Upper lobe of right lung (tissue), 1 donor: Measurements from ENCODE around the gene ITGA4. TPM values are rescaled to one million over a fixed set of nuclear protein-coding genes. Genes with fewer than 3 reads are reported as not detected.

Experiments
- ATAC-seq: fragments of 200-7000 bp; cut with Tn5 transposase; one replicate; pipeline ENCODE4 v1.9.1; 2020; ENCODE audit warnings: mild to moderate bottlenecking, moderate library complexity
- DNase-seq: peaks from one replicate; pipeline ENCODE4 v3.0.0-alpha.2; 2020
- H3K27ac ChIP-seq: fragments of 200-600 bp; one replicate; pipeline ENCODE4 v1.8.0; 2022
- H3K27me3 ChIP-seq: fragments of 200-600 bp; one replicate; pipeline ENCODE4 v1.8.0; 2022; ENCODE audit warnings: mild to moderate bottlenecking
- H3K36me3 ChIP-seq: fragments of 200-600 bp; one replicate; pipeline ENCODE4 v1.8.0; 2022
- H3K4me1 ChIP-seq: fragments of 200-600 bp; one replicate; pipeline ENCODE4 v1.8.0; 2022
- H3K4me3 ChIP-seq: fragments of 200-600 bp; one replicate; pipeline ENCODE4 v1.8.0; 2022; ENCODE audit warnings: mild to moderate bottlenecking
- H3K9me3 ChIP-seq: fragments of 200-600 bp; one replicate; pipeline ENCODE4 v1.8.0; 2022
- CTCF ChIP-seq: fragments of 200-600 bp; IDR thresholded peaks from one replicate; pipeline ENCODE4 v1.8.0; 2022; ENCODE audit warnings: antibody characterized with exemption
- intact Hi-C: fragments of 100-400 bp; cut with DNase I; formaldehyde crosslinking; loops from one replicate; pipeline ENCODE4 v1.11.0; 2022
- total RNA-seq: library from RNA; stranded (reverse); fragmentation: NEBNext Ultra II Directional; extraction: Animal tissue kit (Norgen Biotek cat#: 25700); gene quantifications from one replicate; pipeline ENCODE4 v1.2.1, GENCODE V29; 2021
- donor health status: DM: no; HTN: yes; CAD: no; lungs with severe emphysema.

Gene ITGA4
- total RNA-seq, 1 donor from 2014 or later, result 18.4 TPM

- H3K27me3 ChIP-seq, result no peaks in the 10 kb centered on the region
- ATAC-seq (no peak), DNase-seq (no peak)
- no peak for TF ChIP-seq CTCF
- intact Hi-C loops, result no loop called here
- H3K4me1 ChIP-seq, result no peaks in the 10 kb centered on the region
- H3K36me3 ChIP-seq, result no peaks in the 10 kb centered on the region
- no peak overlapping the region for H3K27ac ChIP-seq
- no peaks in the 10 kb centered on the region for H3K9me3 ChIP-seq
- H3K4me3 ChIP-seq, result no peak overlapping the region
Observed at GRCh38 chr2:181420259-181421130, 36.7 kb upstream of the ITGA4 start.

- no peak for ATAC-seq
- Histone ChIP-seq H3K4me3 (no peak overlapping the region), H3K27ac (no peak overlapping the region), H3K9me3 (no peaks in the 10 kb centered on the region), H3K27me3 (no peaks in the 10 kb centered on the region), H3K36me3 (no peaks in the 10 kb centered on the region), H3K4me1 (no peaks in the 10 kb centered on the region)
- intact Hi-C loops, result no loop called here
- no peak for DNase-seq
- no peak for TF ChIP-seq CTCF
Observed at GRCh38 chr2:181421131-181421458, 36.1 kb upstream of the ITGA4 start.

GRCh38 chr2:181421464-181421863 lies 35.7 kb upstream of the ITGA4 start:
- intact Hi-C loops, result no loop called here
- no peaks in the 10 kb centered on the region for H3K36me3 ChIP-seq
- no peak for TF ChIP-seq CTCF
- no peak for DNase-seq
- H3K4me1 ChIP-seq, result no peaks in the 10 kb centered on the region
- H3K27me3 ChIP-seq, result no peaks in the 10 kb centered on the region
- H3K27ac ChIP-seq, result no peak overlapping the region
- H3K9me3 ChIP-seq, result no peaks in the 10 kb centered on the region
- no peak for ATAC-seq
- H3K4me3 ChIP-seq, result no peak overlapping the region

GRCh38 chr2:181426672-181427071 lies 30.5 kb upstream of the ITGA4 start:
- intact Hi-C loops, result no loop called here
- no peaks in the 10 kb centered on the region for H3K4me1 ChIP-seq
- H3K4me3 ChIP-seq, result no peak overlapping the region
- DNase-seq, result no peak
- no peak overlapping the region for H3K27ac ChIP-seq
- no peaks in the 10 kb centered on the region for H3K9me3 ChIP-seq
- no peak for ATAC-seq
- TF ChIP-seq CTCF, result no peak
- H3K27me3 ChIP-seq, result no peaks in the 10 kb centered on the region
- no peaks in the 10 kb centered on the region for H3K36me3 ChIP-seq

- Histone ChIP-seq H3K4me3 (no peak overlapping the region), H3K36me3 (no peaks in the 10 kb centered on the region), H3K4me1 (no peaks in the 10 kb centered on the region), H3K27me3 (no peaks in the 10 kb centered on the region), H3K9me3 (no peaks in the 10 kb centered on the region), H3K27ac (no peak overlapping the region)
- DNase-seq (no peak), ATAC-seq (peak; percentile 53)
- intact Hi-C loops, result no loop called here
- peak; percentile 45 for TF ChIP-seq CTCF
Observed at GRCh38 chr2:181430406-181431118, 26.6 kb upstream of the ITGA4 start.
